HL-60 (cell line): Measurements from ENCODE around the gene CMTM5.

Source experiments
- POLR2AphosphoS5 ChIP-seq: IDR thresholded peaks from 2 replicates; pipeline ENCODE4 v1.6.1; 2012; ENCODE audit warnings: low read depth
- TF ChIP-seq, protein P1 (sequence below): IDR thresholded peaks from one replicate; pipeline ENCODE4 v1.5.1; 2011; ENCODE audit warnings: low read length, control low read depth, inconsistent platforms; ENCODE audit not compliant: insufficient read depth

DNA sequence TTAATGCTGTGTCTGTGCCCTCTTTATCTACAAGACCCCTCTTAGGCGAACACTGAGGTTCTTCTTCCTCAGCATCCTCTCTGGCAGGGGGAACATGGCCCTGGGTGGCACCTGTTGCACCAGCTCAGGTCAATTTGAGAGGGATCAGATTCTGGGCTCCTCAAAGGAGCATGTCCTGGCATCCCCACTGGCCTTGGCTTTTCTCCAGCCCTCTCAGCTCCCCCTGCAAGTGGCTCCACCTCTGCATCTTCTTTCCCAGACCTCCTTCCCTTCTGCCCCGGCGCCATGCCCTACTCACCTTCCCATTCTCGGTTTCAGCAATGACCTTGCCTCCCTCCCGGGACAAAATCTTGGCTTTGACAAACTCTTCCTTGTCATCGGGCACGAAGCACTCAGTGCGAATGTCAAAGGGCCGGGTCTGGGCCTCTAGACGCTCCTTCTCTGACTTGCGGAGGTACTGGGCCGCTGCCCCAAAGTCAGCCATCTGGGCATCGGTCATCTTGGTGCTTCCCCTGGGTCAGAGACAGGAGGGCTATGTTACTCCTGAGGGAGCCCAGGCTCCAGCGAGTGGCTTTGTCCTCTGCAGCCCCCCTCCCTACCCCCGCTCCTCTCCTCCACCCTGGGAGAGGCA is 30.0 kb downstream of the CMTM5 start:
- TF ChIP-seq, protein P1, sequence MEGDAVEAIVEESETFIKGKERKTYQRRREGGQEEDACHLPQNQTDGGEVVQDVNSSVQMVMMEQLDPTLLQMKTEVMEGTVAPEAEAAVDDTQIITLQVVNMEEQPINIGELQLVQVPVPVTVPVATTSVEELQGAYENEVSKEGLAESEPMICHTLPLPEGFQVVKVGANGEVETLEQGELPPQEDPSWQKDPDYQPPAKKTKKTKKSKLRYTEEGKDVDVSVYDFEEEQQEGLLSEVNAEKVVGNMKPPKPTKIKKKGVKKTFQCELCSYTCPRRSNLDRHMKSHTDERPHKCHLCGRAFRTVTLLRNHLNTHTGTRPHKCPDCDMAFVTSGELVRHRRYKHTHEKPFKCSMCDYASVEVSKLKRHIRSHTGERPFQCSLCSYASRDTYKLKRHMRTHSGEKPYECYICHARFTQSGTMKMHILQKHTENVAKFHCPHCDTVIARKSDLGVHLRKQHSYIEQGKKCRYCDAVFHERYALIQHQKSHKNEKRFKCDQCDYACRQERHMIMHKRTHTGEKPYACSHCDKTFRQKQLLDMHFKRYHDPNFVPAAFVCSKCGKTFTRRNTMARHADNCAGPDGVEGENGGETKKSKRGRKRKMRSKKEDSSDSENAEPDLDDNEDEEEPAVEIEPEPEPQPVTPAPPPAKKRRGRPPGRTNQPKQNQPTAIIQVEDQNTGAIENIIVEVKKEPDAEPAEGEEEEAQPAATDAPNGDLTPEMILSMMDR, result no peak
- TF ChIP-seq POLR2AphosphoS5, result no peak
